IPS-NIHi7 (cell line): ENCODE results near the gene SYNE1.

Source experiments
- DNase-seq: peaks from one replicate; pipeline ENCODE4 v3.0.0; 2012; ENCODE audit warnings: mixed read lengths; ENCODE audit errors: extremely low spot score

SYNE1 gene

GRCh38 chr6:152184573-152184916, 452.6 kb downstream of the SYNE1 start:
- no peak for DNase-seq

GRCh38 chr6:152180601-152181000, 456.6 kb downstream of the SYNE1 start:
- no peak for DNase-seq

- DNase-seq, result no peak
Observed at GRCh38 chr6:152176268-152176667, 460.9 kb downstream of the SYNE1 start.

- no peak for DNase-seq
Observed at GRCh38 chr6:152173957-152174356, 463.2 kb downstream of the SYNE1 start.

GRCh38 chr6:152173321-152173720, 463.8 kb downstream of the SYNE1 start:
- DNase-seq, result no peak

GRCh38 chr6:152170702-152171667, 466.2 kb downstream of the SYNE1 start:
- no peak for DNase-seq

- DNase-seq, result no peak
Observed at GRCh38 chr6:152170313-152170701, 466.9 kb downstream of the SYNE1 start.

GRCh38 chr6:152167641-152168603, 469.2 kb downstream of the SYNE1 start:
- no peak for DNase-seq

- no peak for DNase-seq
Observed at GRCh38 chr6:152166897-152167296, 470.3 kb downstream of the SYNE1 start.

GRCh38 chr6:152166497-152166896, 470.7 kb downstream of the SYNE1 start:
- DNase-seq, result no peak

GRCh38 chr6:152164957-152165356, 472.2 kb downstream of the SYNE1 start:
- DNase-seq, result no peak

GRCh38 chr6:152161501-152161900, 475.7 kb downstream of the SYNE1 start:
- DNase-seq, result no peak

GRCh38 chr6:152160346-152160745, 476.8 kb downstream of the SYNE1 start:
- no peak for DNase-seq

GRCh38 chr6:152155792-152156191, 481.4 kb downstream of the SYNE1 start:
- no peak for DNase-seq

GRCh38 chr6:152154559-152155356, 482.4 kb downstream of the SYNE1 start:
- no peak for DNase-seq

GRCh38 chr6:152151920-152152319, 485.2 kb downstream of the SYNE1 start:
- no peak for DNase-seq

- no peak for DNase-seq
Observed at GRCh38 chr6:152150196-152150595, 487.0 kb downstream of the SYNE1 start.

GRCh38 chr6:152148412-152148811, 488.8 kb downstream of the SYNE1 start:
- no peak for DNase-seq

GRCh38 chr6:152147269-152147668, 489.9 kb downstream of the SYNE1 start:
- DNase-seq, result no peak

- DNase-seq, result no peak
Observed at GRCh38 chr6:152146385-152146784, 490.8 kb downstream of the SYNE1 start.

- DNase-seq, result no peak
Observed at GRCh38 chr6:152143359-152143758, 493.8 kb downstream of the SYNE1 start.

- no peak for DNase-seq
Observed at GRCh38 chr6:152142105-152142504, 495.1 kb downstream of the SYNE1 start.
